OCI-LY7 (cell line): ENCODE results near the gene BTNL3.

ENCODE experiments used
- EZH2phosphoT487 ChIP-seq: fragments of 200-600 bp; sonication (generic); IDR thresholded peaks from 2 replicates; pipeline ENCODE4 v1.6.1; 2018; ENCODE audit warnings: low read depth, borderline replicate concordance, mild to moderate bottlenecking, mixed run types, antibody characterized with exemption, low read length, moderate library complexity, mixed read lengths
- TF ChIP-seq, protein P1 (sequence below): fragments of 200-600 bp; sonication (generic); conservative IDR thresholded peaks from 2 replicates; pipeline ENCODE4 v1.5.1; 2014; ENCODE audit warnings: mild to moderate bottlenecking, antibody characterized with exemption, low read length, moderate library complexity, mixed read lengths

GRCh38 chr5:181041043-181041442 is 52.4 kb downstream of the BTNL3 start:
- TF ChIP-seq, protein P1, sequence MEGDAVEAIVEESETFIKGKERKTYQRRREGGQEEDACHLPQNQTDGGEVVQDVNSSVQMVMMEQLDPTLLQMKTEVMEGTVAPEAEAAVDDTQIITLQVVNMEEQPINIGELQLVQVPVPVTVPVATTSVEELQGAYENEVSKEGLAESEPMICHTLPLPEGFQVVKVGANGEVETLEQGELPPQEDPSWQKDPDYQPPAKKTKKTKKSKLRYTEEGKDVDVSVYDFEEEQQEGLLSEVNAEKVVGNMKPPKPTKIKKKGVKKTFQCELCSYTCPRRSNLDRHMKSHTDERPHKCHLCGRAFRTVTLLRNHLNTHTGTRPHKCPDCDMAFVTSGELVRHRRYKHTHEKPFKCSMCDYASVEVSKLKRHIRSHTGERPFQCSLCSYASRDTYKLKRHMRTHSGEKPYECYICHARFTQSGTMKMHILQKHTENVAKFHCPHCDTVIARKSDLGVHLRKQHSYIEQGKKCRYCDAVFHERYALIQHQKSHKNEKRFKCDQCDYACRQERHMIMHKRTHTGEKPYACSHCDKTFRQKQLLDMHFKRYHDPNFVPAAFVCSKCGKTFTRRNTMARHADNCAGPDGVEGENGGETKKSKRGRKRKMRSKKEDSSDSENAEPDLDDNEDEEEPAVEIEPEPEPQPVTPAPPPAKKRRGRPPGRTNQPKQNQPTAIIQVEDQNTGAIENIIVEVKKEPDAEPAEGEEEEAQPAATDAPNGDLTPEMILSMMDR: no peak
- TF ChIP-seq EZH2phosphoT487: no peak
